ENCODE data around the gene DTWD2. TPM values are rescaled to one million over a fixed set of nuclear protein-coding genes. Genes with fewer than 3 reads are reported as not detected.

The DTWD2 gene
- polyA plus RNA-seq, 1 of the 3 experiments (the other 2 are of a cell fraction) = 2.5 TPM

Small RNA genes lying within 50 kb of the gene (small RNA-seq; reads per million reads assigned to genes)
- gene RNU6-373P = 0 to 1.1 (median 0) reads per million in 7 experiments

Other genes with a start within 250 kb of the DTWD2 start
- gene DMXL1, start 82.5 kb upstream of the DTWD2 start, polyA plus RNA-seq (2012; rRNA removed) = 6.6 and 7.6 TPM in 2 replicates

Measured in SK-N-SH (cell line).